CD4-positive, alpha-beta T cell treated with Interleukin-6 at 100 ng/mL for 8 hours (primary cell): ENCODE results near the gene SAMD4A.

ENCODE experiments used
- DNase-seq: peaks from one replicate; pipeline ENCODE4 v3.0.0-alpha.2; 2020; ENCODE audit warnings: mixed read lengths, low spot score

Gene SAMD4A

DNA sequence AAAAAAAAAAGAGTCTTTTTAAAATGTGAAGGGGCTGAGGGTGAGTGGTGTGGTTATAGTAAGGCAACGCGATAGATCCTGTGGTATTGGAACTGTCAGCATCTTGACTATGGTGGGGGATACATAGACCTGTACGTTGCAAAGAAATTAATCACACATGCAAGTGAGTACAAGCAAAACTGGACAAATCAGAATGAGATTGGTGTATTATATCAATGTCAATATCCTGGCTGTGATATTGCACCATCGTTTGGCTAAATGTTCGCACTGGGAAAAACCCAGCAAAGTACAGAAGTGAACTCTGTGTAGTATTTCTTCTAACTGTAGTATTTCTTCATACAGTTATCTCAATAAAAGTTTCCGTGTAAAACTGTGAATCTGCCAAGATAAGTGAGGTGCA, 267.8 kb downstream of the SAMD4A start:
- no peak for DNase-seq

- no peak for DNase-seq
These were observed 269.3 kb downstream of the SAMD4A start for GRCh38 chr14:54836231-54836630.

- no peak for DNase-seq
These were observed 270.7 kb downstream of the SAMD4A start for GRCh38 chr14:54837508-54838149.

DNA sequence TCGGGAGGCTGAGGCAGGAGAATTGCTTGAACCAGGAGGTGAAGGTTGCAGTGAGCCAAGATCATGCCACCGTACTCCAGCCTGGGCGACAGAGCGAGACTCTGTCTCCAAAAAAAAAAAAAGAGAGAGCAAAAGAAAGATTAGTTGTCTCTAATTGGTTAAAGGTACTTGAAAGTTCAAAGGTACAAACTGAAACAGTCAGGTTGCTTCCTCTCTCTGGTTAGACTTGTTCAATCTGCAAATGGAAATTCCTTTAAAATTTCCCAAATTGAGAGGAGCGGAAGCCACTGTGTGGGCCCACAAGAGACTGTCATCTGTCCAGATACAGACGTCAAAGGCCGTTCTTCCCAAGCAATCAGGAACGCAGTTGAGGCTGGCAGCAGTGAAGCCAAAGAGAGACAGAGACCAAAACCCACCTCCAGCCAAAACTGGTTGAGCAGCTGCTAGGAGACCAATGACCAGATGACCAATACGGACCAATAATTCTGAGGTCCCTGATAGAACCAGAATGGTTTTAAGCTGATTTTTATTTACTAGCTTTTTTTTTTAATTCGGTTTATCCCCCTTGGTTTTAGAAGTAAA, 272.1 kb downstream of the SAMD4A start:
- DNase-seq = no peak

GRCh38 chr14:54839701-54840119, 272.8 kb downstream of the SAMD4A start:
- no peak for DNase-seq

- no peak for DNase-seq
These were observed 273.4 kb downstream of the SAMD4A start for GRCh38 chr14:54840336-54840735.

DNA sequence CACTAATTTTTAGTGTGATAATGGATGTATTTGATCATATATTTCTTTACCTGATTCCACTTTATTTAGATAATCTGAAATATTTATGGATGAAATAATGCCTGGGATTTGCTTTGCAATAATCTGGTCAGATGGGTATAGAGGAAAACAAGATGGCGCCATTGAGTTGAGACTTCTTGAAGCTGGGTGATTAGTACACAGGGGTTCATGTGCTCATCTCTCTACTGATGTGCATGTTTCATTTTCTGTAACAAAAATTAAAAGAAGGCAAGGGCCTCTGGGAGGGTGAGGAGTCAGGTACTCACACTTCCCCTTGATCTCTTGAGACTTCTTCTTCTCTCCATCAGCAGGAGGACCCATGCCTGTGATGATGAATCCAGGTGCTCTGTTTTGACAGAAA, 273.9 kb downstream of the SAMD4A start:
- no peak for DNase-seq
